Hematopoietic multipotent progenitor cell (in vitro differentiated cells): ENCODE measurements around the gene ARHGAP44. TPM values are rescaled to one million over a fixed set of nuclear protein-coding genes. Genes with fewer than 3 reads are reported as not detected.
A peak's percentile ranks its signal among the peaks of the same experiment; 100 is the strongest.

Experiments used
- DNase-seq, 3 donors: peaks; one replicate each; pipeline ENCODE4 v3.0.0-alpha.2; 2011 to 2015; ENCODE audit warnings: low read depth in 2 of 3, low spot score in 2 of 3
- total RNA-seq: library from RNA; depleted of rRNA; stranded (reverse); fragments of >200 nt; gene quantifications from one replicate; pipeline ENCODE4 v1.2.3, GENCODE V29; 2012

ARHGAP44 gene
- total RNA-seq, 1 donor = 0.27 TPM

DNA sequence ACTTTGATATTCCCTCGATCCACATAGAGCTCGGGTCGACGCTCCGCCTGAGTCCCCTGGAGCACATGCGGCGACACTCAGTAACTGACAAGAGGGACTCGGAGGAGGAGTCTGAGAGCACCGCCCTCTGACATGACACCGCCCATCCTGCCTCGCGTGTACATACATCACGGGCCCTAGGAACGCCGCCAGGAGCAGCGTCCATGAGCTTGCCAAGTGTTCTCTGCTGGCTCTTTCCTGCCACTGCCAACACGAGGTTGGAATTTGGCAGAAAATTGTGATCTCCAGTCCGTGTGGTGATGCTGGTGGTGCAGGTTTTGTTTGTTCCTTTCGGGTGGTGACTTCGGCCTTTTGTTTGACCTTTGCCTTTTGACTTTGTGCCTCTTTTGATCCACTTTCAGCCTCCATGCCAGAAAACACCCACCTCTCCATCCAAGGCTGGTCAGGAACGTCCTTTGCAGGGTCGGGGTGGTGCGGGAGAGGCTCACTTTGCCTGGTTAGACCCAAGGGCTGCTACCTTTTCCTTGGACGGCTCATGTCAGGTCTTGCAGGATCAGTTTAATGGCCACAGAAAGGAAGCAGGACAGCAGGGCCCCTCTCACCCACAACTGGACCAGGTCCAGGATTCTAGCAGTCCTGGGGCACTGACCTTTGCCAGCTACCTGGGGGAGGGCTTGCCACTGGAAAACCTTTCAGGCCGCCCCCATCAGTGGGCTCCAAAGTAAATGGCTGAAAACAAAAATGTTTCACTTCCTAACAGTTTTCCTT lies 200.9 kb downstream of the ARHGAP44 start:
- DNase-seq = no peak

DNA sequence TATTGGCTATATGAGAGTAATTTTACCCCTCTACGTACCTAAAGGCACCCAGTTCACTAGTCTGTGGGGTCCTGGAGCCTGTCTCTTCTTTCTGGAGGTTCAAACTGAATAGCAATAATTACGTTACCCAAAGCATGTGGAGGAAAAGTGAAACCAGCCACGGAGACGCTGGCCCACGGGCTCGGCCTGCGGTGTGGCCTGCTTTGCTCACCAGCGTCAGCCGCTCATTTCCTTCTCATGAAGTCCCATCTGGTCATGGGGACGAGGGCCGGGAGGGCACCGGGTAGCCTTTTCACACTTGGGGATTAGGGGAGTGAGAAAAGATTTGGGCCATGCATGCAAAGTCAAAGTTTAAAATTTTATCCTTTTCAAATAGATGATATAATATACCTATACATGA lies 201.6 kb downstream of the ARHGAP44 start:
- DNase-seq = no peak

DNA sequence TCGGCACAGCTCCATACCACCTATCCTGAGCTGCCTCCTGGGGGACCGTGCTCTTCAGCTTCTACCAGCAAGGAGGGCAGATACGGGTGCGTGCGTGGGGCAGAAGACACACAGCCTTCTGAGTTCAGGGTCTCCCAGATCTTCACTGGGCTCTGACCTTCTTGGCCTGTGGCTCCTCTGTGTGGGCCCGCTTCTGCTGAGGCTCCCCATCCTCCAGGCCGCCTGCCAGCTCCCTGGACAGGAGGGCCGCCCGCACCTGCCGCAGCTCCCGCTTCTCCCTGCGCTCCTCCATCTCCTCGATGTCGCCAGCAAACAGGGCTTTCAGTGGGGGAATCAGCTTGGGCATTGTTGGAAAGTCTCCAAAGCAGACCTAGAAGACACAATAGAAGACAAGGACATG lies 203.4 kb downstream of the ARHGAP44 start:
- no peak for DNase-seq

DNA sequence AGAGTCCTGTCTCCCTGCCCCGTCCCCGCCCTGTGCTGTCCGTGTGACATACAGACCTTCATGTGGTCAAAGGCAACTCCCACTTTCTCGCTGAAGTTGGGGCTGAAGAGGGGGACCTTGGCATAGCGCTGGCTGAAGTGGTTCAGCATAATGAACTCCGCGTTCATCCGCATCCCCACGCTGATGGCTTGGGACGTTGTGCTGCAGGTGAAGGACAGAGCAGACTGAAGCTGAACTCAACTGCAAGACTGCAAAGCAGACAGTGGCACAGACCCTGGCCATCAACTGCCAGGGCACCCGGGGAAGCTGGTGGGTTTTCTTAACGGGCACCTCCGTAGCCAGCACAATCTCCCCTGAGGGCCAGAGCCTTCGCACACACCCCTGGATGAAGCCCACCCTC lies 204.3 kb downstream of the ARHGAP44 start:
- no peak for DNase-seq

DNA sequence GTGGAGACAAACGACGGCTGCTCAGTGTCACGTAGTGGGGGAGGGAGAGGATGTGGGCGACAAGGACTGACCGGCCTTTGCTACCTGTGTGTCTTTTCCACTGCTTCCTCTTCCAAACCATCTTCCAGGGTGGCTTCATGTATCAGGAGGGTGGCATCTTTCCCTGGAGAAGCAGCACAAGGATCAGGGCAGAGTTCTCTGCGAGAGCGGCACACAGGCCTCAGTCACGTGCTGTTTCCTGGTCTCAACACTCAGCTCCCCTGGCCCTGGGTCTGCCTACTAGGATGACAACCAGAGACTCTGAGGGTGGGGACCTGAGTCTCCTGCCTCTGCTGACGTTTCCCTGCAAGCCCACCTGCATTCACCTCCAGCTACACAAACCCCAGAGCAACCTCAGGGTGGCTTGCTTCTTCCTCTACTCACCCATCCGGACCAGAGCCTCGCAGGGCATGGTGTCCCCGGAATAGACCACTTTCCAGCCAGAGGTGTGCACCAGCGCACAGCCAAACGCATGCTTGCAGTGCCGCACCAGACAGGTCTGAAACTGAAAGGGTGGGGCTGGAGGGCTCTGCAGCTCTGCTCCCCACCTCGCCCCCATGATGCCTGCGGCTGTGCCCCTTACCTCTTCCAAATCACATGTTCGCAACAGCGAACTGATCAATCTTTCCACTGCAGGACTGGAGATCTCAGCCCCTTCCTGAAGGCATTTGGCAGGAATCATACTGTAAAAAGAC lies 205.2 kb downstream of the ARHGAP44 start:
- no peak for DNase-seq

DNA sequence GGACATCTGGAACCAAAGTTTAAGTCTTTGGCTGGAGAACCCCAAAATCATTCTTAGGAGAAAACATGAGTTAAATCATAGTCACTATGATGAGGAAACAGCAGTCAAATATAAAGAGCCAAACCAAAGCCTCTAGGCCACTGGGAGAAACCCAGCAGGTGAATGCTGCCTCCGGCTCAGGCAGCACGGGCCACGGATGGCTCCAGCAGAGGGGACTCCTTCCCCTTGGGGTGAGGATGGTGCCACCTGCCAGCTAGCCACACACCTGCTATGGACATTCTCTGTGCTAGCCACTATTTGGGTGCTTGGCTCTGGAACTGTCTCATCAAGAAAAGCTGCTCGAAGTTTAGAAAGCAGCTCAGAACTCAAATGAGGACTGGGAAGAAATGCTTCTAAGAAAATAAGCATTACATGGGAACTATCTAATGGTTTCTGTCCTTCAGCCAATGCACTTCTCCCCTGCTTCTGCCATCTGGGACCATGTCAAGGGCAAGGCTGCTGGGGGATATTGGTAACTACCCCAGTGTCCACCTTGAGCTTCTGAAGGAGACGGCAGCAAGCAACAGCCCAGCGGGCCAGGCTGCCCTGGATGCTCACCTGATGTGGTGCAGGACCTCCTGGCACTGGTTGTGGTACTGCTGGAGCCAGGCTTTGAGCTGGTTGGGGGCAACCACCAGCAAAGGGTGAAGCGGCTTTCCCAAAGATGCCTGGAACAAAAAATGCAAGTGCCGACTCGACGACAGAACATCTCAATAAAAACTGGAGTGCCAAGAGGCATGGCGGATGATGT lies 206.0 kb downstream of the ARHGAP44 start:
- DNase-seq = no peak

DNA sequence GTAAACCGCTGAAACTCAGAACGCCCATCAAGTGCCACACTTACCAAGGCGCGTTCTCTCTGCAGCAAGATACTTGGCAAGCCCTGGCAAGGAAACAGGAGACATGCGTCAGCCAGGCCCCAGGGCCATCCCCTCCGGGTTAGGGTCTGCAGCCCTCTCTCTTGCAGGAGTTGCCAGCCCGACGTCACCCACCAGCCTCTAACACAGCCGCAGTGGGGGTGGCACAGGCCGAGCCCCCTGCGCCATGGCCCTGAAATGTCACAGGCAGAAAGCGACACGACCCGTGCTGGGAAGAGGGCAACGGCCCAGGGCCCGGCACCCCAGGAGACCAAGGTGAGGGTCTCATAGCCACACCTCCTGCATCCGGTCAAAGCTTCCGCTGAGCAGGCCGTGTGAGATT lies 206.6 kb downstream of the ARHGAP44 start:
- no peak for DNase-seq

DNA sequence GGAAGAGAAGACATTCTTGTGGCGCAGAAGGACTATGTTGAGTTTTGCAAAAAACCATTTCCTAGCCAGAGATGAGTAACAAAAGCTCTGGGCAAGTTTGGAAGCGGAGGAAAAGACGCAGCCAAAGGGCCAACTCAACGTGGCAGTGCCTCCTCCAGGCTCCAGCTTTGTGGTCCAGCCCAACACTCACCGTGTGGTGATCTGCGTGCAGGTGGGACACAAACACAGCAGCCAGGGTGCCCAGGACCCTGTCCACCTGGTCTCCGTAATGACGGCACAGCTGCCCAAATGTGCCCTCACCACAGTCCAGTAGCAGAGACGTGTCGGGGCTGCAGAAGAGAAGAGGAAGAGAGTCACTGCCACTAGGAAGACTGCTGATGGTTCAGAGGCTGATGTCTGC lies 207.1 kb downstream of the ARHGAP44 start:
- no peak for DNase-seq

DNA sequence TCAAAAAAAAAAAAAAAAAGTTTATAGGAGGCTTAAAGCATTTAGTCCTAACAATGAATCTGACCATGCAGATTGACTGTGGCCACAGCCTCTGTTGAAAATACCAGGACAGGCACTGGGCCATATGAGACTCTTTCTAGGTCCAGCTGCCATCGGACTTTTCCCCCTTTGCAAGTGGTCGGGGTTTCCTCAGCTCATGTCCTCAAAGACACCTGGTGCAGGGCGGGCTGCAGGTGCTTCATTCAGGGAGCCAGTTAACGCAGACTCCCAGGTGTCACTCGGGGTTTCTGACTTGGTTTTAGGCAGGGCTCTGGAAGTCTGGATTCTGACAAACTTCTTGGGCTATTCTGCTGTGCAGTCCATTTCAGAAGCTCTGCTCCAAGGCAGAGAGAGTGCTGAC lies 207.6 kb downstream of the ARHGAP44 start:
- no peak for DNase-seq

DNA sequence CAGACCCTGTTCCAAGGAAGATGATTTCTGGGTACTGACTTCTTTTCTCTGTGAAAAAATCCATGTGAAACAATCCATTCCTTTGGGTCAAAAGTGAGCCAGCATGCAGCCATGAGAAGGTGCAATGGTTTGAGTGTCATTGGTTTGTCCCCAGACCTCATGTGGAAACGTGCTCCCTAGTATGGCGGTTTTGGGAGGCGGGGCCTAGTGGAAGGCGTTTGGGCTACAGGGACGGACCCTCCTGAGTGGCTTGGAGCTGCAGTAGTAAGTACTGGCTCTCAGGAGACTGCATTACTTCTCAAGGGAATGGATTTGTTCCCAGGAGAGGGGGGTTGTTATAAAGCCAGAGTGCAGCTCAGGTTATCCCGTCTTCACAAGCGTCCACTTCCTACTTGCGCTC lies 209.2 kb downstream of the ARHGAP44 start:
- DNase-seq = no peak

DNA sequence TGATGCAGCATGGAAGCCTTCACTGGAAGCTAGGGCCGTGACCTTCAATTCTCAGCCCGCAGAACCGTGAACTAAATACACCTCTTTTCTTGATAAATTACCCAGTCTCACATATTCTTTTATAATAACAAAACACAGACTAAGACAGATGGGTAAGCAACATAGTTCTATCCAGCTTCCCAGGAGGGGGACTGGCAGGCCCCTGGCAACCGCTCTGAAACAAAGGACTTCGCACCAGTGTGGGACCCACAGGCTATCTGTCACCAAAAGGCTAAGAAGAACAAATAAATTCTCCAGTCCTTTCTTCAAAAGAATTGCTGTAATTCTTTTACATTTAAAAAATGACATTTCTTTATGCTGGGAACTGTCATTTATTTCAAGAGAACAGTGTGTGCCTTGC lies 209.6 kb downstream of the ARHGAP44 start:
- no peak for DNase-seq

DNA sequence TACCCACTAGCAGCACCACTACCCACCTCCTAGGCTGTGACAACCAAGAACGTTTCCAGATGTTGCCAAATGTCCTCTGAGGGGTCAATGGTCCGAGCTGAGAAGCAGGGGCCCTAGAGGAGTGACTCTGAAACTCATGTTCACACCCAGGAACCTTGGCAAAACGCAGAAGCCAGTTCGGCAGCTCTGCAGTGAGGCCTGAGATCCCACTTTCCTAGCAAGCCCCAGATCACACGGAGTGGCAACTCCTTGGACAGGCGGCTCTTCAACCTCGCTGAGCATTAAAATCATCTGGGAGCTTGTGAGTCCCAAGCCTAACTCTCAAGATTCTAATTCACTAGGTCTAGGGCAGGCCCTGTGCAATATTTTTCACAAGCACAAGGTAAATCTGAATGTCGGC lies 211.3 kb downstream of the ARHGAP44 start:
- no peak for DNase-seq

DNA sequence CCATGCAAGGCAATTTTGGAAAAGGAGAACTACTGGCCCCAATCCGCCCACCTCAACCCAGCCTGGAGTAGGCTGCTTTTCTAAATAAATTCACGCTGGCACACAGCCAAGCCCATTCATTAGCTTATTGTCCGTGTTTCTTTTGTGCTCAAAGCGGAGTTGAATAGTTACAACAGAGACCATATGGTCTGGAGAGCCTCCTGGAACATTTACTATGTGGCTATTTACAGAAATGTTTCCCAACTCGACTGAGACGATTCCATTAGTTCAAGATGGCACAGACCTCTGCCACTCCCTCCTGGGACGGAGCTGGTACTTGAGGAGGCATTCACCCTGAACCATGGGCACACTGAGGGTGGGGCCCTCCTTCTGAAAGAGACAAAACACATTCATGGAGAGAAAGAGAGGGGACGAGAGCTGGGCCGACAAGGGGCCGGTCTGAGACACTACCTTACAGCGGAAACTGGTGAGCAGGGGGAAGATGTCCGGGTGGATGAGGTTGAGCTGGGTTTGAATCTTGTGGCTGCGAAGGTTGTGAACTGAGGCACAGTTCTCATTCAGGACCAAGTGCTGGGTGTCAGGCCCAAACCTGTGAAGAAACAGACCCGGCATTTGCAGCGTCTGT lies 212.8 kb downstream of the ARHGAP44 start:
- no peak for DNase-seq

DNA sequence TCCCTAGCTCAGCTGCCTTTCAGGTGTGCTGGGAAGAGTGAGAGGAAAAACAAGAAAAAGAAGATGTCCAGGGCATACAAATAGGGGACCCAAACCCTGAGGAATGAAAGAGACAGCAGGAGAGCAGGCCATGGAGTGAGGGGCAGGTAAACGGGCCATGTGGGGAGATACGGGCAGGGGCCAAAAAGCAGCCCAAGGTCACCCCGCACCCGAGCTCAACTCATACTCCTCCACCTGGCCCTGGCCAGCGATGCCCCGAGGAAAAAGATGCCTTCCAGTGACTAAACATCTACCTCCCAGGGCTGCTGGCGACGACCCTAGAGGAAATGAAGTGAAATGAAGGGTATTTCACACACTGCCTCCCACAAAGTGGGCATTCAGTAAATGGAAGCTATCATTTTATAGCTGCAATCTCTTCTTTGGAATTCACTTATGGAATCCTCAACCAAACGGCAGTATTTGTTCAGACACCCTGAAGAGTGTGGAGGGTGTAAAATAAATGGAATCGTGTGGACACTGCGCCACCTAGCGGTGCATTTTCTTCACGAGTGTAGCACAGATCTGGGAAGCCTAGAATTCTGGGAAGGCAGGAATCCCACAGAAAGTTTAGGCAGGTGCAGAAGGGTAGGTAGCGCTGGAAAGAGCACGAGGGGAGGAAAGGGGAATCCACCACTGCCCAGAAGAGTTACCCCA lies 213.6 kb downstream of the ARHGAP44 start:
- peak; percentile 19 to 47 (median 35) for DNase-seq

DNA sequence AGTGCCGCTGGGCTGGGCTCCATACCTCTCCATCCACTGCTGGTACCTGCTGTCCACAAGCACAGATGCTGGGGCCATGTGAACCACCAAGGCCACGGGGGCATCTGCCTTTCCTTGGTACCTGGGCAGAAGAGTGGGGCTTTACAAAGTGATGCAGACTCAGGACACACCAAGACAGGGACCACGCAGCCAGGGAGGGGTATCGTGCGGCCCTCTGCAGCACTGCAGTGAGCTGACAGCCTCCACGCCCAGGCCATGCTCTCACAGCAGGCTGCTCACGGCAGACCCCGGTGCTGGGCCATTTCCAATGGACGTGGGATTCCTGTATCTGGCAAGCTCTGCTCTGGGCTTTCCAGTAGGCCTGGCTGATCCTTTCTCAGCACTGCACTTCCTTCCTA lies 214.2 kb downstream of the ARHGAP44 start:
- no peak for DNase-seq

DNA sequence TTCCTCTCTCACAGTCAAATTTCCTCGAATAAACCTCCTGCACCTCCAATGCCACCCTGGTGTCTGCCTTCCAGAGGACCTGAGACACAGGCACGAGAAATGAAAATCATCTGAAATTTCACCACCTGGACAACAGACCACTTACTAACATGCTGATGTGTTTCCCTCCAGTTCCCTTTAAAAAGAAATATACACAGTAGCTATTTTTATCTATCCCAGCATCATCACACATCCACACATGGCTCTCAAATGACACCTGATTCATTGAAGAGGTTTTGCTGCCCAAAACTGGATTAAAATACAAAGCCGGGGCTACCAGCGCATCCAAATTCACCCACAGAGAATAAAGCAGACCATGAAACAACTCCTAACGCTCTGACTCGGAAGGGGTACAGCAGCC lies 214.6 kb downstream of the ARHGAP44 start:
- DNase-seq = no peak

DNA sequence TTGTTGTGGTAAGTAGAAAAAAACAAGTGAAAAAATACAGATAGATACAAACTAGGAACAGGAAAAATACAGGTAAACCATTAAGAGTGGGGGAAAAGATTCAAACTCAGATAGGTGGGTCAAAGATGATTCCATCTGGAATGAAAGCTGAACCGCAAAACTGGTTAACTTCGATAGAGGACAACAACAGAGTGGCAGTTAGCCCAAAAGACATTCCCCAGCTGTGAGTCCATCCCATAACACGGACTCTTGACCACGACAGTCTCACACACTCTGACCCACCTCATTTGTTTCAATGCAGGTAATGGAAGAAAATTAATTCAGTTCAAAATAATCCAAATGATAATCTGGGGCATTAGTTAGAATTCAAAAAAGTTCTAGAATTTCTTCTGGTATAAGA lies 215.0 kb downstream of the ARHGAP44 start:
- DNase-seq = no peak

DNA sequence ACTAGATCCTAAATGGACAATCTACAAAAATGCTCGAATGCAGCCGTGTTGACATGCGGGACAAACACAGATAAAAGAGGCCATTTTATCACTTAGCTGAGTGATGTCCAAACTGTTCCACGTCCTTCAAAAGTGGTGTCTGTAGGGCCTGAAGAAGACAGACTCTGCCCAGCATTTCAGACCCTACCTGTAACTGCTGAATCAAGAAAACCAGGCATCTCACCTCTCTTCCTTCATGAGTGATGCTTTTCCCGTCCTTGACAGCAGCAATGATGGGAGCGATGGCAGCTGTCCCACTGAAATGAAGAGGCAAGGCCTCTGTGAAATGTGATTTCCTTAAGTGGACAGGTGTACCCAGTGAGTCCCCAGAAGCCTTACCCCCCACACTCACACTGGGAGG lies 216.2 kb downstream of the ARHGAP44 start:
- no peak for DNase-seq

DNA sequence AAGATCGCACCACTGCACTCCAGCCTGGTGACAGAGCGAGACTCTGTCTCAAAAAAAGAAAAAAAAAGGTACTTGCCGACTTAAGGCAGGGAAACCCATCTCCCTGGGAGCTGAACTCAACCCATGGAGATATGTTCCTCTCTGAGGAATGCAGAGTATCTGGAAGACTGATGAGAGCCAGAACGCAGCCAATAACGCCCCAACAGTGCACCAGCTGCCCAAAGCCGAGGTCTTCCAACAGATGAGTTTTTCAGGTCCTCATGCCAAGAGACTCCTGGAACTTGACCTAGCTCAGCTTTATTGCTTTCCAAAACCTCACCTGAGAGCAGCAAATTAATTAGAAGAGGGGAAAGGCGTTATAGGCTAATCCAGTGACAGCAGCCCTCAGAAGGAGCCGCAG lies 219.2 kb downstream of the ARHGAP44 start:
- no peak for DNase-seq

DNA sequence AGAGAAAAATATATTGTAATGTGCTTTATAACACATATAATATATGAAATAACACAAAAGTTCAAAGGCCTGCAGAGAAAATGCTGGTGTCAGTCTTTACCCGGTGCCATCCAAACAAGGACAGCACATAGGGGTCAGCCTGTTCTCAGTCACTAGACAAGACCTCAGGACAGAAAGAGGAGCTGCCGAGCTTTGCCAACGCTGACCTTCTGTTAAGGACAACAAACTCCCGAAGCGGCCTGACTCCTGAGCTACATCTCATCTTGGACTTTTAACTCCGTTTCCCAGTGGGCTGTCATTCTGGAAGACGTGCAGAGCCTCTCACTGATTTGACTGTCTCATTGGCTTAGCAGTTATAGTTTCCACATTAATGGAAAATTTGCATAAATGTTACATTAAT lies 221.7 kb downstream of the ARHGAP44 start:
- no peak for DNase-seq

DNA sequence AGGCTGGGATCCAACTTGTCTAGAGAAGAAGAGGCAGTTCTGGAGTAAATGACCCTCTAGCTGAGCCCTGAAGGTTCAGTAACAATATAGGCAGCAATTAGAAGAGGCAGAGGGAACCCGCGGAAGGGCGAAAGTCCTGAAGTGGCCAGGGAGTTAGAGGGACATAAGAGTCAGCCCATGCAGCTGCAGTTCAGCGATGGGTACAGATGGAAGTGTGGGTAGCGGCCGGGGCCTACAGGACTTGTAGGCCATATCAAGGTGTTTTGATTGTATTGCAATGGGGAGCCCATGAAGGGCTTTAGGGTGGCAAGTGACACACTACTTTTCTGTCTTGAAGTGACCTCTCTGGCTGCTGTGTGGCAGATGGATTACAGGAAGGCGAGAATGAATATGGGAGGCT lies 225.5 kb downstream of the ARHGAP44 start:
- DNase-seq = no peak
